SK-N-DZ (cell line): Measurements from ENCODE around the gene SCAMP3.
A peak's percentile ranks its signal among the peaks of the same experiment; 100 is the strongest.
"Not testable (repeated sequence)": the region's sequence is repeated elsewhere in the genome, so short reads cannot be mapped to it uniquely, and the experiment has no call there.

Source experiments
- DNase-seq: peaks from one replicate; pipeline ENCODE4 v3.0.0-alpha.2; 2015; ENCODE audit warnings: low spot score

SCAMP3 gene

DNA sequence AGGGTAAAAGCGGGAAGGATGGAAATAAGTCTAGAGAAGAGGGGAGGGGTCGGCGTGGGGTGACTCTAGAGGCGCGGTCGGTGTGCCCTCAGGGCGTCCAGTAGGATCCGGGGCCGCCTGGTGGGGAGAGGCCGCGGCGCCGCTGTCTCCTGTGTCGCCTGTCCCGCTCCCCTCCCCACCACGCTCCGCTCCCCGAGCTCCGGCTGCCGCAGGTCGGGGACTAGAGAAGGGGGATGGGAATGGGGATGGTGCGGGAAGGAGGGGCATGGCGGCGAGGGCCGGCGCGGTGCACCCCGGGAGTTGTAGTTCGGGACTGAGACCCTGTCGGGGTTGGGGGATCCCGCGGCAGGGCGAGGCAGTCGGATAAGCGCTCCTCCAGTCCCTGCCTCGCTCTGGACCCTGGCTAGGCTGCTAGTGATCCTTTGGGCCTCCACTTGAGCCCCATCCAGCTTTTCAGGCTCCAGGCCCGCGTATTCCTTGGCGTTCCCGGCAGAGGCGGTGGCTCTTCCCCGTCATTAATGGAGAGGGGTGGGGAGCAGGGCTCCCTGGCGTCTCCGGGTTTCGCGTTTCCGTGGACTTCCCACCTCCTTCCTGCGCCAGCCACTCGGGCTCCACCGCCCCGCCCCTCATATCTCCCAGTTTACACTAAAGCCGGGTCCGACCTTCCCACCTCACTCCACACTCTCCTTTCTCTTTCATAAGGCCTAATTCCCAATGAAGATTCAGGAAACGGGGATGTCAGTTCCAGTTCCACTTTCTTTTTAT, 6.7 kb downstream of the SCAMP3 start, which contains the start of gene ENTREP3:
ENTREP3 (minus strand) TSS at position 241 of the 765 bp plus-strand sequence. CDS start 606 bp downstream, outside the sequence.
- peak; percentile 94 for DNase-seq

DNA sequence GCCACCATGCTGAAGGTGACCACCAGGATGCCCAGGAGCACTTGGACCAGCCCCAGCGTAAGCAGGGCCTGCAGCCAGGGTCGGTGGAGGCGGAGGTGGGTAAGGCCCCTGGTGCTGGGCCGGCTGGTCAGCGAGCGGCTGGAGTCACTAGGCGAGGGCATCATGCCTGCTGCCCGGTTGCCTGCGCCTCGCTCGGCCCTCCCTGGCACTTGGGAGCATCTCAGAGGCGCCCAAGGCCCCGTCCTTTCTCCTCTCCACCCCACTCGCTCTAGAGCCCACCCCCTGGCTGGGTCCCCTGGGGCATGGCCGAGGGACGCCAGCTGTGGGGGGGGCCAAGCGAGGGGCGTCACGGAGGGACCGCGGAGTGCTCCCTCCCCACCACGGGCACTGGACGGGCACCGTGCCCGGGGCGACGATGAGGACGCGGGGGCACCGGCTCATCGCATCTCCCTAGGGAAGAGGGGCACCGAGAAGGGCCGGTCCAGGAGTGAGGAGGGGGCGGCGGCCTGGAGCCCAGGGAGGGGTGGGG, 7.4 kb downstream of the SCAMP3 start:
- peak; percentile 55 for DNase-seq

DNA sequence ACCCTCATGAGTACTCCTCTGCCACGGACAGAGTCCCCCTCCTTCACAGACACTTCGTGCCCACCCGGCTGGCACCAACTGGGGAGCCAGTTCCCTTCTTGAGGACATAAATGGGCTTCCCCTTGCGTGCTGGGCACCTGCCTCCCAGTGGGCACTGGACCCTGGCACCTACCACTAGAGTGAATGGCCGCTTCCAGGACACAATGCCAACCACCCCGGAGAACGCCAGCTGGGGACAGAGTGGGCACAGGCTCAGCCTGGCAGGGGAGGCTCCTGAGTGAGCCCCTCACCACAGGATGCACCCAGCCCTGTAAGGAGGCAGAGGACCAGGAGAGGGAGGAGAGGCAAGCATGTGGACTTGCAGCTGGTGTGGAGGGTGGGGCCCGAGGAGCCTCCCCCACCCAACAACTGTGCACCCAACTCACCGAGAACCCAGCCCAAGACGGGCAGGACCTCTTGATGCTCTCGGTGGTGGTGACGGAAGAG, 7.9 kb downstream of the SCAMP3 start:
- DNase-seq: peak; percentile 40

DNA sequence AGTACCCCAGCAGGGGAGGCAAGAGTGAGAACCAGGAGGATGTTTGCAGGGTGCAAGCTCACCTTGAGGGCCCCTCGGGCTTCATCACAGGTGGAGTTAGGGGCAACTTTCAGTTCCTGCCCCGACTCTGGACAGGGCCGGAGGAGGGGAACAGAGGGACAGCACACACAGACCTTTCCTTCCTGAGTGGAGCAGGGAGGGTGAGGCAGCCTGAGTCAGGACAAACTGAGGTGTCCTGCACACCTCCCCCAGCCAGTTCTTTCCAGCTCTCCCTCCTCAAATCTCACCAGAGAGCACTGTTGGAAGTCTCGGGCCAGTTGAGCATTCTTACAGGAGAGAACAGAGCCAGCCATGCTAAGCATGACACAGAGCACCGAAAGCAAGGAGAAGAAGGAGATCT, 8.4 kb downstream of the SCAMP3 start:
- no peak for DNase-seq

DNA sequence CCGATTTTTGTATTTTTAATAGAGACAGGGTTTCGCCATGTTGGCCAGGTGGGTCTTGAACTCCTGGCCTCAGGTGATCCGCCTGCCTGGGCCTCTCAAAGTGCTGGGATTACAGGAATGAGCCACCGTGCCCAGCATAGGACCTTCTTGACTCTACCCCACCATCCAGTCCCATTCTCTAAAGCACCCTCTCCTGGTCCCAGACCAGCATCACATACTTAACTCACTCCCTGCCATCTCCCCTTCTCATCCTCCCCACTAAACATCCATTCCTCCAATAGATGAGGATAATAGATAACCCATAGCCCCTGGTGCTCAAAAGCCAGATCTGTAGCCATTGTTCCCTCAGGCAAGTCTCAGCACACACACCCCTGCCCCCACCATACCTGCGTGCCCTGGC, 9.0 kb downstream of the SCAMP3 start:
- DNase-seq: peak; percentile 78

DNA sequence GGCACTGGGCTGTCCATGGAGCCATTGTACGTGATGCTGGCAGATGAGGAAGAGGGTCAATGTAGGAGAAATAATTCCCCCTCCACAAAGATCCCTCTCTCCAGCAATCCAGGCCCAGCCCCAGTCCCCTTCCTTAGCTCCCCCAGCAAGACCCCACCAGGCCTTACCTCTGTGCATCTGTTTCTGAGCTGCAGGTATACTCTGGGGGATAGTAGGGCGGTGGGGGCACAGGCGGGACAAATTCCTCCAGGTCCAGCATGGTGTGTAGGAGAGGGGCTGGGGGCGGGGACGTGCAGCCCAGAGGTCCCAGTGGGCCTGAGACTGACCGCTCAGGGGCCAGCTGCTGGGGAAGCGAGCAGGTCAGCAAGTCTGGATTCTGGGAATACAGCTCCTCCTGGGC, 10.6 kb downstream of the SCAMP3 start:
- DNase-seq: no peak

GRCh38 chr1:155250633-155251449, 11.3 kb downstream of the SCAMP3 start:
- DNase-seq: peak; percentile 95

GRCh38 chr1:155250246-155250632, 11.9 kb downstream of the SCAMP3 start:
- no peak for DNase-seq

DNA sequence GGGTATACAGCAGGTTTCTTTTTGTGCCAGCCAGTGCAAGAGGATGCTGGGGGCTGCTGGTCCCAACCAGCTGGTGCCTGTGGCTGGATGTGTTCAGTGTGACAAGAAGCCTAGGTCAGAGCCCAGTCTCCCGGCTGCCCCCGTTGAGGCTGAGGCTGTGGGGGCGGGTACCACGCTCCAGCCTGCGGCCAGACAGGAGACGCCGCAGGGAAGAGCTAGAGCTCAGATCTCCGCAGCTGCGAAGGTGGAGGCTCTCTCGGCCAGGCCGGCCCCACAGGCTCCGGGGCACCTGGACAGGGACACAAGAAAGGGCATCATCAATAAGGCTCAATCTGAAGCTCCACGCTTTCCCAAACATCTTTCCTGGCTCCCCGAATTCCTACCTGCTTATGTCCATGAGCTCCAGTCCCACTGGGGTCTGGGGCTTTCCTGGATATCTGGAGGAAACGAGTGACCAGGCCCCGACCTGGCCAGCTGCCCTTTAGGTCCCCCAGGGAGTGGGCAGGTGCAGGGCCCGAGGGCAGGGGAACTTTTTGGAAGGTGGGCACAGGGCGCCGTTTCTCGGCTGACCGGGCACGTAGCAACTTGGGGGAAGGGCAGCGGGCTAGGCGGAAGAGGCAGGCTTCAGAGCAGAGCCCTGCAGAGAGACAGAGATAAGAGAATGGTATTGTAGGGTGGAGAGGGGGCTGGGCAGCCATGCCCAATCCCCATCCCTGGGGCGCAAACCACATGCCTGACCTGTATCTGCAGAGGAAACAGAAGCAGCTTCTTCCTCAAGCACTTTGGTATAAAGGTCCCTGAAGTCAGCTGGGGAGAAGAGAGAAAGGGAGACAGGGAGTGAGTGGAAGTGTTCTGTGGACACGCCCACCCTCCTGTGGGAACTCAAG, 14.2 kb downstream of the SCAMP3 start:
- no peak for DNase-seq

GRCh38 chr1:155246796-155247195, 15.4 kb downstream of the SCAMP3 start:
- DNase-seq: not testable (repeated sequence)

DNA sequence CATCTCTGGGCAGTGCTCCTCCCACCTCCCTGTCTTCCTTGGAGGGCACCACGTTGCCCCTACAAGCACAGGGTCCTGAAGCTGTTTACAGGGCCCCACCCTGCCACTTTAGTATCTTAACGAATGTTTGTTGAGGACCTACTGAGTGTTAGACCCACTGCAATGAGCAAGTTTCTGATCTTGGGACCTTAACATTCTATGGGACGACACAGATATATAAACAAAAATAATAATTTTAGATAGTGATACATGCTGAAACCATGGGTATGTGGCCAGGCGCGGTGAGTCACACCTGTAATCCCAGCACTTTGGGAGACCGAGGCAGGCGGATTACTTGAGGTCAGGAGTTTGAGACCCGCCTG, 17.0 kb downstream of the SCAMP3 start:
- no peak for DNase-seq

- DNase-seq: peak; percentile 100
Observed at GRCh38 chr1:155244368-155245162, 17.6 kb downstream of the SCAMP3 start.

DNA sequence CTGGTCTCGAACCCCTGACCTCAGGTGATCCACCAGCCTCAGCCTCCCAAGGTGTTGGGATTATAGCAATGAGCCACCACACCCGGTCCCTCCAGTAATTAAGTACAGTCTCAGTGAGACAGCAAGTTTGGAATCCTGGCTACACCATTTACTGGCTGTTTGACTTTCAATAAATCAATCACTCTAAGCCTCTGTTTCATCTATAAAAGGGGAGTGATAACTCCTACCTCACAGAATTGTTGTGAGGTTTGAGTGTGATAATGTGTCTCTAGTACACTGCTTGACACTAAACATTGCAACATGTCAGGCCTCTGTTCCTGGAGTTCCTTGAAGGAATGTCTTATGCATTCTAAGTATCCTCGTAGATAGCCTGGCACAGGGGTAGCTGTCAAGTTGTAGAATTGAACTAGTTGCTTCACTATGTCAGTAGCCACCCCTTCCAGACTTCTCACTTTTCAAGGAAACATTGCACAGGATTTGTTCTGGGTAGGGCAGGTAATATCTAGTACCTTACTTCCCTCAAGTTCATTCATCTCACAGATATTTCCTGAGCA, 19.3 kb downstream of the SCAMP3 start:
- no peak for DNase-seq

DNA sequence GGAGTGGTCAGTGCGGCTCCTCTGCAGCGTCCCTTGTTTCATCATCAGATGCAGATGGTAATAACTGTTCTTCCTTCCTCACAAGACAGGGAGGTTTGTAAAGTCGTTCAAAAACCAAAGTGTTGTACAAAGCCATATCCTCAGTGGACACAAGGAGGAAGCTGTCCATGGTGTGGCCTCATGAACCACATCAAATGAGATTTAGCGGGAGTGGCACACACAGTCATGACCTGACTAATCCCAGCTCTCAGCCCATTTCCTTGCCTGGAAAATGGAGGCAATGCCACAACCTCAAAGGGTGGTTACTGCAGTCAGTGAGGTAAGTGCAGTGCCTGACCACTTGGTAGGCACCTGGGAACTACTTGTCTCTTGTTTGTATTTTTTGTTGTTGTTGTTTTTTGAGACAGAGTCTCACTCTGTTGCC, 20.3 kb downstream of the SCAMP3 start:
- DNase-seq: no peak

GRCh38 chr1:155241069-155241679, 21.0 kb downstream of the SCAMP3 start:
- DNase-seq: peak; percentile 87

GRCh38 chr1:155236451-155236850, 25.7 kb downstream of the SCAMP3 start:
- DNase-seq: no peak

DNA sequence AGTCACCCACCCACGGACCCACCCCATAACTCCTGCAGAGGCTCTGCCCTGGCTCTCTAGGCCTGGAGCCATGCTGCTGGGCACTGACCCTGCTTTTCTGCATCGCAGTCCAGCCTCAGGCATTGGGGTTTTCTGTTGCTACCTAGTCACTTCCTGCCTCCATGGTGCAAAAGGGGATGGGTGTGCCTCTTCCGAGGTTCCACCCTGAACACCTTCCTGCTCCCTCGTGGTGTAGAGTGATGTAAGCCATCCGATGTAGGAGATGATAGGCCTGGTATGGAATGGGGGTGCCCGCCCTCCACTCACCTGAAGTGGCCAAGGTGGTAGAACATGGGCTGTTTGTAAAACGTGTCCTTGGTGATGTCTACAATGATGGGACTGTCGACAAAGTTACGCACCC, 26.8 kb downstream of the SCAMP3 start:
- DNase-seq: not testable (repeated sequence)

DNA sequence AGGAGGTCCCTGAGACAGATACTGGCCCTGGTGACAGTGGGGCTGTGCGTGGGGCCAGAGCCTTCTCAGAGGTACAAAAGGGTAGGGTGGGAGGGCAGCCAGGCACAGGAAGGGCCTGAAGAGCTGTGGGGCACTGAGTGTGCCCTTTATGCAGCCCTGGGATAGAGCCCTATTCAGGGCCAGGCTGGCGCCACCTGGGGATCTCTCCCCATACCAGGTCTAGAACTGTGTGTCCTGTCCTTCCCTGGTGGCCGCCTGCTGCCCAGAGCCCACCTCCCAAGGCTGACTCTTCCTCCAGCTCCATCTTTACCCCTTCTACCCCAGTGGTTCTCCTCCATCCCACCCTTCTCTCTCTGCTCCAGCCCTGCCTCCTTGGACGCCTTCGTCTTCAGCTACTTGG, 28.7 kb downstream of the SCAMP3 start:
- DNase-seq: not testable (repeated sequence)
